Uterus (tissue), 2 donors: ENCODE results near the gene HRH3.

ENCODE experiments used
- CTCF ChIP-seq, 4 experiments: fragments of 200-600 bp in 2 of 4; fragments of 450-650 bp in 2 of 4; sonication (generic) in 2 of 4; IDR thresholded peaks; one replicate each; pipeline ENCODE4 v1.5.1; 2016 to 2019; ENCODE audit warnings: antibody characterized with exemption in 4 of 4, mild to moderate bottlenecking in 2 of 4, moderate library complexity in 1 of 4
- POLR2A ChIP-seq, 2 donors: fragments of 450-650 bp; IDR thresholded peaks; one replicate each; pipeline ENCODE4 v1.6.1; 2016; ENCODE audit warnings: antibody characterized with exemption in 2 of 2, mild to moderate bottlenecking in 1 of 2, moderate library complexity in 1 of 2

GRCh38 chr20:62230696-62231095 is 10.6 kb upstream of the HRH3 start:
- TF ChIP-seq POLR2A (IDR thresholded peaks at IDR 0.05) = no peak
- no peak for TF ChIP-seq CTCF (IDR thresholded peaks at IDR 0.05)
